HT1080 (cell line): ENCODE data around the gene RNASE3. TPM values are rescaled to one million over a fixed set of nuclear protein-coding genes. Genes with fewer than 3 reads are reported as not detected.
A peak's percentile ranks its signal among the peaks of the same experiment; 100 is the strongest.
"Not testable (repeated sequence)": the region's sequence is repeated elsewhere in the genome, so short reads cannot be mapped to it uniquely, and the experiment has no call there.

Source experiments
- DNase-seq: peaks from one replicate; pipeline ENCODE4 v3.0.0-alpha.2; 2015; ENCODE audit warnings: low read depth
- polyA plus RNA-seq, 2 experiments: library from polyadenylated mRNA; depleted of rRNA; stranded (reverse); fragments of >200 nt; gene quantifications; 2 replicates each; pipeline ENCODE4 v1.2.3, GENCODE V29; 2015
- total RNA-seq: library from RNA; depleted of rRNA; stranded (reverse); fragments of >200 nt; shearing (Covaris generic); gene quantifications from 2 replicates; pipeline ENCODE4 v1.2.3, GENCODE V29; 2014; rRNA removed

The RNASE3 gene
- total RNA-seq: not detected in 2 replicates
- not detected in 2 replicates for polyA plus RNA-seq (2015; cell fraction: cytosol; rRNA removed)
- not detected in 2 replicates for polyA plus RNA-seq (2015; cell fraction: nucleus; rRNA removed)

GRCh38 chr14:20891126-20891825 lies at the start of gene RNASE3:
TSS of gene RNASE3 (plus strand) at chr14:20891385. CDS start at chr14:20891687, 302 bp downstream.
- not testable (repeated sequence) for DNase-seq

- no peak for DNase-seq
These were observed 44.6 kb upstream of the RNASE3 start for GRCh38 chr14:20846560-20846959.

GRCh38 chr14:20848316-20848954 lies 42.8 kb upstream of the RNASE3 start:
- DNase-seq: peak; percentile 83

DNA sequence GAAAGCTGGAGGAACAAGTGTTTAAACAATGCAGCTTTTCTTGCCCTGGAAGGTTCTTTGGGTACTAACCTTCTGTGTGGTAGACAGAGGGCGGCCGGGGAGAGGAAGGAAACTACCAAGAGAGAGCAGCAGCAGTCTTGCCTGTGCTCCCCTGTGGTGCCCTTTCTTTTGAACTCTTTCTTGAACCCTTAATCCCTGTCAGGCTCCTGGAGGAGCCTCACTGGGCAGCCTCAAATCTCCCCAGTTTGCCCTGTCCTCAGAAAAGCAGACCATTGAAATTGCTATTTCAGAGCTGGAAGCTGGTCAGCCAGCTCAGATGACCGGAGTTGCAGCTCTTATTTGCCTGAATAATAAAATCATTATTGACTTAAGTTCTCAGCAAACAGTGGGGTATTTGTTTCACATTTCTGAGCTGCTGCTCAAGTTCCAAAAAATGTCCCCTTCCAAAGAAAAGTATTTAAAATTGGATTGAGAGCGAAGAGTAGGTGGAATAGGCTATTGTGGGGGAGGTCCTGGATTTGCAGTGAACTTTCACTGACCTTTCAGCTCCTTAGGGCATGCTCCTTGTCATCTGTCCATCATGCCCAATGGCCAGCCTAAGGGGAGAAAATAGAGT lies 42.1 kb upstream of the RNASE3 start:
- no peak for DNase-seq

DNA sequence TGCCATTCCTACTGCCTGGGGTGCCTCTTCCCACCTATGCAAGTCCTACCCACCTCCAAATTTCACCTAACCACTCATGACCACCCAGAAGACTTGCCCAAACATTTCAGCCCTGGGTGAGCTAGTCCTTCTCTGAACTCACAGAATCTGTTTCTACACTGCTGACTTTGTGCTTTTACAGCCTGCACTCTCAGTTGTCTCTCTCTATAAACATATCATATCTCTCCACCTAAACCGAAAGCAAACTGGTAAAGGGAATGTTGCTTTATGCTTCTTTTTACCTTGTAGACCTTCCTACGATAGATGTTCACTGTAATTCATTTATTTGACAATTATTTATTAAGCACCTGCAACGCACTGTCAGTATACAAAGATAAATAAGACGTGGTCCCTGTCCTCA lies 38.1 kb upstream of the RNASE3 start:
- no peak for DNase-seq

DNA sequence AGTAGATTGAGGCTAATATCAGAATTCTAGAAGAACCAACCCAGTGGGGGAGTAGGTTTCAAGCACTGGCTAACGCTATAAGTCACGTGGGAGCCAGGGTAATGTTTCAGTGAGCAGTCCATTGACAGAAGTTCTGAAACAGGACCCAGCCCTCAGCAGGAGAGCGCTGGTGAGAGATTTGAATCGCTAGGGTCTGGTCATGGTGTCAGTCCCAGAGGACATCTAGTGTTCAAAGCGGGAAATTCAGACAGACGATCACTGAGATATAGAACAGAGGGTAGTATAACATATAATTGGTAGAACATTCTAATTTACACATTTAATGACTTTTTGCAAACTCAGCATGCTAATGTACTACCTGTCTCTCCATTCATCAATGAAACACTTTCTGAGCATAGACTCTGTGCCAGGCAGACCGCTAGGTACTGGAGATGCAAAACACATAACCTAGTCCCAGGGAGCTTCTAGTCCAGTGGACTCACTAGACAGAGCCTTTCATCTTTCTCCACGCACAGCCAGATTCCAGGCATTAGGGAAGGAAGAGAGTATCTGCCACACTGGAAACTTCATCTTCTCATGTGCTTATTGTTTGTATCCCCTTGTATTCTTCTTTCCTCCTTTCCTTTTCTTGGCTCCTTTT lies 35.4 kb upstream of the RNASE3 start:
- DNase-seq: peak; percentile 64

DNA sequence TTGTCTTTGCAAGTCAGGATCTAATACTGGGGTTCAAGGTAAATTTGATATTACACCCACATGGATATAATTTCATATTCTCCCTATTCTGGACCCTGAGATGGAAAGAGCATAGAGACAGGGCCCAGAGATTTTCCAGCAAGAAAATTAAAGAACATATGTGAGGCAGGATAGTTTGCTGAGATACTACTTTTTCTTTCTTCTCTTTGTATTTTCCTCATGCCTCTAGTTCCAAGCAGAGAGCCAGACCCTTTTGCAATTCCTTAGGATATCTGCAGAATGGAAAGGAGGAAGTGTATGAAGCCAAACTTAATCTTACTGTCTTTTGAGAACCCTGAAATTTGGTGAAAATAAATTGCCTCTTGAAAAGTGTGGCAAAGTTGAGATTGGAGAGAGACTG lies 34.0 kb upstream of the RNASE3 start:
- no peak for DNase-seq

DNA sequence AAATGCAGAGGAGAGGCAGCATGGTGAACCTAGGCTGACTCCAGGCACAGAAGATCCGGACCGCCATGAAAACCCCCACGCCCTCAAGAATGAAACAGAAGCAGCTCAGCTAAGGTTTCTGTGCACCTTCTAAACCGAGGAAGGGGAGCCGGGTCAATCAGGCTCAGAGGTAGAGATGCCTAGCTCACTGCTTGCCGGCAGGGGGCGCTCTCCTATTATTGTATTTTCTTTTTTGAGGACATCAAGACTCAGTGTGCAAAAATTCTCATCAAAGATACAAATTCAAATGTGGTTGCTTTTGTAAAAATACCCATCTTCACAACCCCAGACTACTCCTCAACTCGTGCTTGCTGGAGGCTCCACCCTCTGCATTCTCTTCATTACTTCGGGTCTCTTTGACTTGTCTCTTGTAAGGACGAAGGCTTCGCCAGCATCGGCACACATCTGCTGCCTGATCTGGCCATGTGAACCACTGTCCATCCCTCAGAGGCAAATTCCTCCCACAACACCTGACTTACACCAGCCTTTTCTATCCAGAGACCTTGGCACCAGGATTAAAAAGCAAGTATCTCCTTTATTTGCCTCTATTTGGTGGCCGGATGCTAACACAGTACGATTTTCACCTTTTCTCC lies 33.4 kb upstream of the RNASE3 start:
- peak; percentile 30 for DNase-seq

- no peak for DNase-seq
These were observed 25.0 kb upstream of the RNASE3 start for GRCh38 chr14:20866194-20866593.

GRCh38 chr14:20866963-20867362 lies 24.2 kb upstream of the RNASE3 start:
- DNase-seq: no peak

DNA sequence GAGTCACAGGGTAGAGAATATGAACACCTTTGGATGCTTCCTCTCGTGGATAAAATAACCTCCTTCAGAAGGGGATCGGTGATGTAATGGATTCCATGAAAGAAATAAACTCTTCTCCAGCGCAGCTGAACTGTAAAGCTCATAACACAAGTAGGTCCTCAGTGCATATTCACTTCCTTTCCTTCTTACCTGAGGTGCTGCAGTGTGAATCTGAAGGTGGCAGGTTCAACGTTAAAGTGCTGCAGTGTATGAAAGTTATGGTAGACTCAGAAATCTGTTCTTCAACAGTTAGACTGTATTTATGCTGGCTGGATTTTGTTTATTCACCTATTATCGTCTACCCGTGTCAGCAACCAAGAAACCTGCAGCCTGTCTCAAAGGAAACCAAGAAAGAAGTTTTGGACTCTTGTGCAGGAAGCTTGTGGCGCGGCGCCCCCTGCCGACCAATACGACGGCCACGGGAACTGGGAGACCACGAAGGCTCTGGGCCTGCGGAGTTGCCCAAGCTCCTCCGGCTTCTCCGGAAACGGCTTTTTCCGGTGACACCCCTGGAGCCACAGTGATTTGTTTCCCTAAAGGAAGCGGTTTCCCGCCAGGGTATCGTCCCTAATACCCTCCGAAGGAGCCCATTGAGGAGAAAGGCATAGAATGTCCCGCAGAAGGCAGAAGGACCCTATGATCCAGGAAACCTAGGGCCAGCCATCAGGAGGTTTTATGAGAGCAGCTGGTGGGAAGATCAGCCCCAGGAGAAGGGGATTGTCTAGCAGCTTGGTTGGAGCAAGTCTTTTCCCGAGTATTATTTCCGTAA lies 17.6 kb upstream of the RNASE3 start:
- peak; percentile 84 for DNase-seq

DNA sequence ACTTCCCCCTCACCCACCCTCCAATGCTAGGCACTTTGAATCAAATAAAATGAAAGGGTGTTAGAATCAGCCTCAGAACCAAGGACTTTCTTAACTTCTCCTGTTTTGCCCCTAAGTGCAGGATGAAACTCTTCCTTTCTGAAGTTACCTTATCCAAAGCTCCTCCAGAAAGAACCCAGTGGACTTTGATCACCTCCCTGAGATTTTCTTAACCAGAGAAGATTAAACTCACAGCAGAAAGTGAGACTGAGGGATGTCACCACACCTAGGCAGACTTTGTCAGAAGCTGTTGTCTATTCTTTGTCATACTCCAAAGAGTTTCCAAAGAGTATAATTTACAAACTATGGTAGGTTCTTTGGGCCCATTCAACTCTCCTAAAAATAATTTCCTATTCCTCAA lies 14.2 kb upstream of the RNASE3 start:
- DNase-seq: no peak

- no peak for DNase-seq
These were observed 12.5 kb upstream of the RNASE3 start for GRCh38 chr14:20878695-20879094.

DNA sequence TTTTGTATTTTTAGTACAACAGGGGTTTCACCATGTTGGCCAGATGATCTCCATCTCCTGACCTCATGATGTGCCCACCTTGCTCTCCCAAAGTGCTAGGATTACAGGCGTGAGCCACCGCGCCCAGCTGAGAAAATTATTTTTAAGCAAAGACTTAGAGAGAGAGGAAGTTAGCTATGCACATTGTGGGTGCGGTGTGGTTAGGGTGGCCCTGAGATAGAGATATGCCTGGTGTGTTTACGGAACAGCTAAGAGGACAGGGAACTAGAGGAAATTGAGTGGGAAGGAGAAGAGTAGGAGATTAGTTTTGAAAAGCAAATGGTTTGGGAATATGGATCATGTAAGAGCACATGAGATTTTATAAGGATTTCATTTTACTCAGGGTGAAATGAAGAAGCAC lies 10.0 kb upstream of the RNASE3 start:
- DNase-seq: not testable (repeated sequence)

DNA sequence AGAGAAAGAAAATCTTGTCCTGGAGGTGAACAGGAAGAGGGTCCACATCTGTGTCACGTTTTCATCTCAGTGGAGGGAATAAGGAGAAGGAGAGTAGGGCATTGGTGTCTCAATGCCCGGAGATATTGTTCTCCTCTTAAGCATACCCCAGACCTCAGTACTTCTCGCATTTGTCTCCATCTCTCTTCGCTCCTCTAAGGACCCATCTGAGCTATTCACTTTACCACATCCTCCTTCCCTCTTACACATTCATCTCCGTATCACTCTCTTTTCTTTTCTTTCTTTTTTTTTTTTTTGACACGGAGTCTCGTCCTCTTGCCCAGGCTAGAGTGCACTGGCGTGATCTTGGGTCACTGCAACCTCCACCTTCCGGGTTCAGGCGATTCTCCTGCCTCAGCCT lies 8.4 kb upstream of the RNASE3 start:
- not testable (repeated sequence) for DNase-seq

DNA sequence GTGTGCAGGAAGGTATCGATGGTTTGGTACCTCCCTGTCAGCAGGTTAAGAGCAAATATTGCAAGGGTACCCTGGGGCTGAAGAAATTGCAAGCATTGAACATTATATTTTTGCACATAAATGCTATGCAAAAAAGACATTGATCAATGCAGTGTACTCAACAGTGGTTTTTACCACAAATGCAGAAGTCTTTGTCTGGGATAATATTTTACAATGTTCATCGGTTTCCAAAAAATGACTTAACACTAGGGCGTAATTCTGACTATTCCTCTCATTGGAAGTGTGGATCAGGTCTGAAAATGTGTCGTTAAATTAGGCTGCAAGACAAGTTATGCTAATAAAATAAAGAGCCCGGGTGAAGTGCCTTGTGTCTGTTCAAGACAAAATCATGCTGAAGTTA lies 2.8 kb upstream of the RNASE3 start:
- DNase-seq: not testable (repeated sequence)

GRCh38 chr14:20895322-20895721 lies 4.1 kb downstream of the RNASE3 start:
- not testable (repeated sequence) for DNase-seq

GRCh38 chr14:20904393-20905029 lies 13.3 kb downstream of the RNASE3 start:
- no peak for DNase-seq

- no peak for DNase-seq
These were observed 14.5 kb downstream of the RNASE3 start for GRCh38 chr14:20905676-20906075.

- no peak for DNase-seq
These were observed 16.0 kb downstream of the RNASE3 start for GRCh38 chr14:20907214-20907613.
